SK-N-SH (cell line): ENCODE measurements around the gene CEP126. TPM values are rescaled to one million over a fixed set of nuclear protein-coding genes. Genes with fewer than 3 reads are reported as not detected.

Source experiments
- CTCF ChIA-PET: fragments of 300-600, 350-600 bp; formaldehyde crosslinking; extraction: SDS; loops from one replicate; lab custom pipeline; 2021; lab: Yijun Ruan, JAX
- POLR2A ChIA-PET: fragments of 350-600 bp; sonication (Branson Sonifier 250); formaldehyde crosslinking; extraction: SDS; loops from one replicate; lab custom pipeline; 2020; ENCODE audit warnings: antibody characterized with exemption, inconsistent platforms; lab: Yijun Ruan, JAX
- DNase-seq: peaks from one replicate; pipeline ENCODE4 v3.0.0; 2012
- H2AFZ ChIP-seq: fragments of 200-600 bp; sonication (generic); 2 replicates; pipeline ENCODE4 v1.8.1; 2016; ENCODE audit warnings: antibody characterized with exemption, mild to moderate bottlenecking, low read depth
- H3F3A ChIP-seq: fragments of 200-600 bp; sonication (generic); replicated peaks from 2 replicates; pipeline ENCODE3; 2016; ENCODE audit warnings: antibody characterized with exemption, mild to moderate bottlenecking; ENCODE audit not compliant: insufficient read depth
- H3K27ac ChIP-seq, 2 experiments: fragments of 200-500 bp in 1 of 2; fragments of 200-600 bp in 1 of 2; sonication (Bioruptor generic) in 1 of 2; sonication (generic), shearing (Covaris generic) in 1 of 2; 2 replicates each; pipeline versions ENCODE4 v1.5.1 to v1.6.1; 2014 to 2016; ENCODE audit warnings: low read depth in 2 of 2, inconsistent platforms in 1 of 2, low read length in 1 of 2, mild to moderate bottlenecking in 1 of 2, mixed read lengths in 1 of 2
- H3K27me3 ChIP-seq: fragments of 200-600 bp; sonication (generic), shearing (Covaris generic); 2 replicates; pipeline ENCODE4 v1.6.1; 2016; ENCODE audit warnings: mixed run types; ENCODE audit not compliant: insufficient read depth
- H3K36me3 ChIP-seq, 2 experiments: fragments of 200-500 bp in 1 of 2; fragments of 200-600 bp in 1 of 2; sonication (Bioruptor generic) in 1 of 2; sonication (generic) in 1 of 2; replicated peaks in 1 of 2; 2 replicates each; pipeline versions ENCODE3 to v1.5.1; 2014 to 2016; ENCODE audit warnings: low read length in 1 of 2, mild to moderate bottlenecking in 1 of 2; ENCODE audit not compliant: insufficient read depth in 2 of 2, control insufficient read depth in 1 of 2
- H3K4me1 ChIP-seq, 2 experiments: fragments of 200-500 bp in 1 of 2; fragments of 200-600 bp in 1 of 2; sonication (Bioruptor generic) in 1 of 2; sonication (generic), shearing (Covaris generic) in 1 of 2; 2 replicates each; pipeline versions ENCODE4 v1.5.1 to v1.6.1; 2014 to 2016; ENCODE audit warnings: low read depth in 1 of 2, low read length in 1 of 2, mixed run types in 1 of 2; ENCODE audit not compliant: insufficient read depth in 2 of 2, control insufficient read depth in 1 of 2
- H3K4me2 ChIP-seq: fragments of 200-600 bp; sonication (generic), shearing (Covaris generic); 2 replicates; pipeline ENCODE4 v1.6.1; 2017; ENCODE audit warnings: mixed run types
- H3K4me3 ChIP-seq, 2 experiments: fragments of 200-500 bp in 1 of 2; fragments of 200-600 bp in 1 of 2; sonication (Bioruptor generic) in 1 of 2; sonication (generic), shearing (Covaris generic) in 1 of 2; 2 replicates each; pipeline versions ENCODE4 v1.5.1 to v1.8.1; 2014 to 2016; ENCODE audit warnings: low read depth in 2 of 2, inconsistent platforms in 1 of 2, low read length in 1 of 2, mild to moderate bottlenecking in 1 of 2, mixed read lengths in 1 of 2, moderate library complexity in 1 of 2
- H3K79me2 ChIP-seq: fragments of 200-600 bp; sonication (generic); 2 replicates; pipeline ENCODE4 v1.8.1; 2017; ENCODE audit warnings: mild to moderate bottlenecking; ENCODE audit not compliant: insufficient read depth
- H3K9ac ChIP-seq: fragments of 200-600 bp; sonication (generic); 2 replicates; pipeline ENCODE4 v1.6.1; 2017; ENCODE audit warnings: mixed run types
- H3K9me2 ChIP-seq: fragments of 200-600 bp; sonication (generic); 2 replicates; pipeline ENCODE4 v1.6.1; 2017; ENCODE audit warnings: mixed run types
- H3K9me3 ChIP-seq: fragments of 200-600 bp; sonication (generic); 2 replicates; pipeline ENCODE4 v1.6.1; 2017; ENCODE audit warnings: mixed run types, mild to moderate bottlenecking, moderate library complexity
- H4K20me1 ChIP-seq: fragments of 200-600 bp; sonication (generic); 2 replicates; pipeline ENCODE4 v1.6.1; 2017; ENCODE audit warnings: mild to moderate bottlenecking, mixed run types; ENCODE audit not compliant: insufficient read depth
- ELF1 ChIP-seq: IDR thresholded peaks from 2 replicates; pipeline ENCODE4 v1.4.0; 2012
- EP300 ChIP-seq, 2 experiments: IDR thresholded peaks; 2 replicates each; pipeline versions ENCODE4 v1.4.0 to v1.6.1; 2012; ENCODE audit warnings: borderline replicate concordance in 1 of 2, low read depth in 1 of 2, low read length in 1 of 2
- FOSL2 ChIP-seq: IDR thresholded peaks from 2 replicates; pipeline ENCODE4 v1.4.0; 2012; ENCODE audit warnings: low read depth, mild to moderate bottlenecking, moderate library complexity, borderline replicate concordance
- FOXJ3 ChIP-seq: sonication (generic); formaldehyde crosslinking; IDR thresholded peaks from 2 replicates; pipeline ENCODE4 v1.5.1; 2020; ENCODE audit warnings: mild to moderate bottlenecking, missing genetic modification reagents
- GATA2 ChIP-seq: sonication (generic); formaldehyde crosslinking; IDR thresholded peaks from 2 replicates; pipeline ENCODE4 v1.5.0; 2020; ENCODE audit warnings: mild to moderate bottlenecking, missing genetic modification reagents
- MEF2A ChIP-seq: IDR thresholded peaks from 2 replicates; pipeline ENCODE4 v1.4.0; 2012; ENCODE audit warnings: low read depth, borderline replicate concordance
- NFIC ChIP-seq: IDR thresholded peaks from 2 replicates; pipeline ENCODE4 v1.4.0; 2012; ENCODE audit warnings: borderline replicate concordance
- RAD21 ChIP-seq: IDR thresholded peaks from 2 replicates; pipeline ENCODE4 v1.6.1; 2012; ENCODE audit warnings: mild to moderate bottlenecking, low read length
- RCOR1 ChIP-seq: fragments of 150-350 bp; IDR thresholded peaks from 2 replicates; pipeline ENCODE4 v1.6.1; 2017; ENCODE audit warnings: antibody characterized with exemption, low read length
- RFX5 ChIP-seq: IDR thresholded peaks from 2 replicates; pipeline ENCODE4 v1.6.1; 2012; ENCODE audit warnings: mild to moderate bottlenecking, improper control_type of control experiment, low read length
- SIN3A ChIP-seq: IDR thresholded peaks from 2 replicates; pipeline ENCODE4 v1.6.1; 2012; ENCODE audit warnings: low read depth, mild to moderate bottlenecking, low read length, moderate library complexity, borderline replicate concordance
- SMC3 ChIP-seq: IDR thresholded peaks from 2 replicates; pipeline ENCODE4 v1.6.1; 2012; ENCODE audit warnings: low read depth, low read length, improper control_type of control experiment
- TAF1 ChIP-seq: IDR thresholded peaks from 2 replicates; pipeline ENCODE4 v1.6.1; 2012; ENCODE audit warnings: low read depth, mild to moderate bottlenecking, low read length, moderate library complexity, borderline replicate concordance
- TCF12 ChIP-seq: IDR thresholded peaks from 2 replicates; pipeline ENCODE4 v1.4.0; 2012
- TEAD4 ChIP-seq: IDR thresholded peaks from 2 replicates; pipeline ENCODE4 v1.4.0; 2012; ENCODE audit warnings: mild to moderate bottlenecking, borderline replicate concordance; ENCODE audit not compliant: insufficient read depth
- YY1 ChIP-seq: IDR thresholded peaks from 2 replicates; pipeline ENCODE4 v1.4.0; 2012; ENCODE audit warnings: low read depth, mild to moderate bottlenecking
- WGBS: methylation state at CpG from one replicate; pipeline ENCODE4 v1.1.6; 2017; ENCODE audit warnings: low lambda C conversion rate; 5-methylcytosine and 5-hydroxymethylcytosine counted together
- polyA plus RNA-seq, 3 experiments: library from polyadenylated mRNA; depleted of rRNA; stranded (reverse); fragments of >200 nt; gene quantifications; 2 replicates each; pipeline ENCODE4 v1.2.3, GENCODE V29; 2012
- TF ChIP-seq, protein P1 (sequence below): IDR thresholded peaks from 2 replicates; pipeline ENCODE4 v1.4.0; 2012; ENCODE audit warnings: low read depth
- TF ChIP-seq, protein P2 (sequence below): fragments of 150-350 bp; IDR thresholded peaks from 2 replicates; pipeline ENCODE4 v1.6.1; 2016; ENCODE audit warnings: mild to moderate bottlenecking, low read depth, low read length
- TF ChIP-seq, protein P3 (sequence below): IDR thresholded peaks from 2 replicates; pipeline ENCODE4 v1.4.0; 2012; ENCODE audit warnings: low read depth, borderline replicate concordance
- TF ChIP-seq, protein P4 (sequence below): IDR thresholded peaks from 2 replicates; pipeline ENCODE4 v1.6.1; 2012; ENCODE audit warnings: mild to moderate bottlenecking, low read depth, low read length, moderate library complexity

The CEP126 gene
- polyA plus RNA-seq, 1 of the 3 experiments (the other 2 are of a cell fraction) = 1.4 TPM

DNA sequence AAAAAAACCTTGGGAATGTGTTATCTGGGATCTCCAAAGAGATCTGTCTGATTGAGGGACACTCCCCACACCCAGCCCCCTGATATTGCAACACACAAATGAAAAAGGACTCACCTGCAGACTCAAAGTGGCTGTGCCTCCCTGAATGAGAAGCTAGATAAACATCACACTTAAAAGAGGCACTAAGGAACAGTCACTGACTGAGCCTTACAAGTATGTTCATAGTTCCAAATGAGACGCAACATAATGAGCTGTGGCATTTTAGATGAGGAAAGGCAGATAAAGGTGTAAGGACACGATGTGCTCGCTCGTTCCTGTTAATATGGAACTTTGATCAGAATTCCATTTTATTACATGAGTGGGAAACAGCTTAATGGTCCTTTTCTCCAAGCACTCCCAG, 111.4 kb downstream of the CEP126 start:
- H3K9me3 ChIP-seq = no peaks in the 10 kb centered on the region
- H3K9ac ChIP-seq = no peak overlapping the region
- peaks cover 5% of the 10 kb centered on the region; the same call in 1 of the 2 replicates for H3K27me3 ChIP-seq
- no peak for DNase-seq
- no peak overlapping the region for H3K27ac ChIP-seq
- H3K9me2 ChIP-seq = no peaks in the 10 kb centered on the region
- TF ChIP-seq TEAD4 (no peak), ELF1 (no peak), TAF1 (no peak), RAD21 (no peak)
- TF ChIP-seq, protein P1, sequence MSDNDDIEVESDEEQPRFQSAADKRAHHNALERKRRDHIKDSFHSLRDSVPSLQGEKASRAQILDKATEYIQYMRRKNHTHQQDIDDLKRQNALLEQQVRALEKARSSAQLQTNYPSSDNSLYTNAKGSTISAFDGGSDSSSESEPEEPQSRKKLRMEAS = no peak
- 0 out of 2 replicates have a peak overlapping the region, but pooled peaks have one; percentile 26 for H2AFZ ChIP-seq
- H3K4me2 ChIP-seq = no peak overlapping the region
- no peaks in the 10 kb centered on the region for H3F3A ChIP-seq
- H4K20me1 ChIP-seq = no peaks in the 10 kb centered on the region
- no peaks in the 10 kb centered on the region for H3K36me3 ChIP-seq
- WGBS = 29% methylated on average over 4 of the region's 4 CpGs
- ChIA-PET CTCF (interaction anchor here (0.7 to 2.5 kb wide), 4 partner anchors 18 to 166 kb away, joined by 3 to 16 read pairs (median 6); no protein-coding TSS in a partner anchor), POLR2A (no interaction called here)
- H3K4me1 ChIP-seq = no peaks in the 10 kb centered on the region
- H3K79me2 ChIP-seq = no peaks in the 10 kb centered on the region
- H3K4me3 ChIP-seq = no peak overlapping the region

DNA sequence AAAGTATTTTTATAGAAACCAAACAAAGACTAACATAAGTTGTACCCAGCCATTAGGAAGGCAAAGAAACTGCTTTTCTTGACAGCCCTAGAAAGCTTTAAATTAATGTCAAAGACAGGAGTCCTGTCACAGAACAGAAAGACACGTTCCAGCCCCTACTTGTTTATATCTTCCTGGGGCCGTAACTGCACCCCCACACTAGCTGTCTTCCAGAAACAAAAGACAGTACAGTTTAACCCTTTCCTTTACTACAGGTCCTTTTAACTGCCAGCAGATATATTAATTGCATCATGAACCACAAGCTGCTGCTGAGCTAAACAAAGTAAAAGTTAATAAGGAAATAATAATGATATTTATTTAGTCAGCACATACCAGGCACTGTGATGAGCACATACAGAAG, 112.1 kb downstream of the CEP126 start:
- ChIA-PET CTCF (interaction anchor here (0.7 to 1.9 kb wide), 2 partner anchors 19 to 31 kb away, joined by 3 to 8 read pairs; no protein-coding TSS in a partner anchor), POLR2A (no interaction called here)
- no peak overlapping the region for H3K9ac ChIP-seq
- TF ChIP-seq FOXJ3 (CRISPR knock-in tag) (no peak), SIN3A (no peak), NFIC (no peak), EP300 (IDR thresholded peaks at IDR 0.05; ENCODE audit: borderline replicate concordance in 1 of 2, low read depth in 1 of 2, low read length in 1 of 2) (no peak), FOSL2 (no peak), RCOR1 (no peak), YY1 (no peak), MEF2A (no peak), SMC3 (no peak), TCF12 (no peak), GATA2 (CRISPR knock-in tag) (no peak), RFX5 (no peak)
- TF ChIP-seq, protein P2, sequence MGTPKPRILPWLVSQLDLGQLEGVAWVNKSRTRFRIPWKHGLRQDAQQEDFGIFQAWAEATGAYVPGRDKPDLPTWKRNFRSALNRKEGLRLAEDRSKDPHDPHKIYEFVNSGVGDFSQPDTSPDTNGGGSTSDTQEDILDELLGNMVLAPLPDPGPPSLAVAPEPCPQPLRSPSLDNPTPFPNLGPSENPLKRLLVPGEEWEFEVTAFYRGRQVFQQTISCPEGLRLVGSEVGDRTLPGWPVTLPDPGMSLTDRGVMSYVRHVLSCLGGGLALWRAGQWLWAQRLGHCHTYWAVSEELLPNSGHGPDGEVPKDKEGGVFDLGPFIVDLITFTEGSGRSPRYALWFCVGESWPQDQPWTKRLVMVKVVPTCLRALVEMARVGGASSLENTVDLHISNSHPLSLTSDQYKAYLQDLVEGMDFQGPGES = no peak
- TF ChIP-seq, protein P3, sequence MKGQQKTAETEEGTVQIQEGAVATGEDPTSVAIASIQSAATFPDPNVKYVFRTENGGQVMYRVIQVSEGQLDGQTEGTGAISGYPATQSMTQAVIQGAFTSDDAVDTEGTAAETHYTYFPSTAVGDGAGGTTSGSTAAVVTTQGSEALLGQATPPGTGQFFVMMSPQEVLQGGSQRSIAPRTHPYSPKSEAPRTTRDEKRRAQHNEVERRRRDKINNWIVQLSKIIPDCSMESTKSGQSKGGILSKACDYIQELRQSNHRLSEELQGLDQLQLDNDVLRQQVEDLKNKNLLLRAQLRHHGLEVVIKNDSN = no peak
- TF ChIP-seq, protein P4, sequence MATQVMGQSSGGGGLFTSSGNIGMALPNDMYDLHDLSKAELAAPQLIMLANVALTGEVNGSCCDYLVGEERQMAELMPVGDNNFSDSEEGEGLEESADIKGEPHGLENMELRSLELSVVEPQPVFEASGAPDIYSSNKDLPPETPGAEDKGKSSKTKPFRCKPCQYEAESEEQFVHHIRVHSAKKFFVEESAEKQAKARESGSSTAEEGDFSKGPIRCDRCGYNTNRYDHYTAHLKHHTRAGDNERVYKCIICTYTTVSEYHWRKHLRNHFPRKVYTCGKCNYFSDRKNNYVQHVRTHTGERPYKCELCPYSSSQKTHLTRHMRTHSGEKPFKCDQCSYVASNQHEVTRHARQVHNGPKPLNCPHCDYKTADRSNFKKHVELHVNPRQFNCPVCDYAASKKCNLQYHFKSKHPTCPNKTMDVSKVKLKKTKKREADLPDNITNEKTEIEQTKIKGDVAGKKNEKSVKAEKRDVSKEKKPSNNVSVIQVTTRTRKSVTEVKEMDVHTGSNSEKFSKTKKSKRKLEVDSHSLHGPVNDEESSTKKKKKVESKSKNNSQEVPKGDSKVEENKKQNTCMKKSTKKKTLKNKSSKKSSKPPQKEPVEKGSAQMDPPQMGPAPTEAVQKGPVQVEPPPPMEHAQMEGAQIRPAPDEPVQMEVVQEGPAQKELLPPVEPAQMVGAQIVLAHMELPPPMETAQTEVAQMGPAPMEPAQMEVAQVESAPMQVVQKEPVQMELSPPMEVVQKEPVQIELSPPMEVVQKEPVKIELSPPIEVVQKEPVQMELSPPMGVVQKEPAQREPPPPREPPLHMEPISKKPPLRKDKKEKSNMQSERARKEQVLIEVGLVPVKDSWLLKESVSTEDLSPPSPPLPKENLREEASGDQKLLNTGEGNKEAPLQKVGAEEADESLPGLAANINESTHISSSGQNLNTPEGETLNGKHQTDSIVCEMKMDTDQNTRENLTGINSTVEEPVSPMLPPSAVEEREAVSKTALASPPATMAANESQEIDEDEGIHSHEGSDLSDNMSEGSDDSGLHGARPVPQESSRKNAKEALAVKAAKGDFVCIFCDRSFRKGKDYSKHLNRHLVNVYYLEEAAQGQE = no peak
- H3K36me3 ChIP-seq = no peaks in the 10 kb centered on the region
- H3K4me3 ChIP-seq = no peak overlapping the region
- H2AFZ ChIP-seq = no peak overlapping the region
- peaks cover 5% of the 10 kb centered on the region; the same call in 1 of the 2 replicates for H3K27me3 ChIP-seq
- WGBS = 12% methylated on average over 2 of the region's 2 CpGs
- no peak overlapping the region for H3K27ac ChIP-seq
- H3K4me1 ChIP-seq = no peaks in the 10 kb centered on the region
- H3F3A ChIP-seq = no peaks in the 10 kb centered on the region
- no peaks in the 10 kb centered on the region for H4K20me1 ChIP-seq
- no peaks in the 10 kb centered on the region for H3K9me2 ChIP-seq
- no peak for DNase-seq
- no peaks in the 10 kb centered on the region for H3K79me2 ChIP-seq
- no peak overlapping the region for H3K4me2 ChIP-seq
- H3K9me3 ChIP-seq = no peaks in the 10 kb centered on the region
